HEK293T (cell line): Measurements from ENCODE around the gene BLACAT1.
"Not testable (repeated sequence)": the region's sequence is repeated elsewhere in the genome, so short reads cannot be mapped to it uniquely, and the experiment has no call there.

Experiments
- CTCF ChIA-PET: fragments of 350-600 bp; formaldehyde crosslinking; extraction: SDS; loops from one replicate; lab custom pipeline; 2021; ENCODE audit warnings: antibody characterized with exemption, inconsistent platforms; lab: Yijun Ruan, JAX
- POLR2A ChIA-PET: fragments of 350-600 bp; formaldehyde crosslinking; extraction: SDS; loops from one replicate; lab custom pipeline; 2020; ENCODE audit warnings: antibody characterized with exemption, inconsistent platforms; lab: Yijun Ruan, JAX
- DNase-seq: peaks from one replicate; pipeline ENCODE4 v3.0.0; 2012; ENCODE audit warnings: mixed read lengths; ENCODE audit errors: extremely low spot score
- ARNT ChIP-seq: fragments of 450-650 bp; IDR thresholded peaks from 2 replicates; pipeline ENCODE4 v1.6.1; 2017; ENCODE audit warnings: mild to moderate bottlenecking
- CTBP1 ChIP-seq: fragments of 450-650 bp; IDR thresholded peaks from 2 replicates; pipeline ENCODE4 v1.6.1; 2016; ENCODE audit warnings: borderline replicate concordance
- ELF4 ChIP-seq: fragments of 450-650 bp; IDR thresholded peaks from 2 replicates; pipeline ENCODE4 v1.6.1; 2017; ENCODE audit warnings: antibody characterized with exemption
- FOXM1 ChIP-seq: fragments of 450-650 bp; IDR thresholded peaks from 2 replicates; pipeline ENCODE4 v1.6.1; 2017; ENCODE audit warnings: mild to moderate bottlenecking, borderline replicate concordance
- L3MBTL2 ChIP-seq: fragments of 450-650 bp; conservative IDR thresholded peaks from 2 replicates; pipeline ENCODE4 v1.6.1; 2016; ENCODE audit warnings: mild to moderate bottlenecking
- NFRKB ChIP-seq: fragments of 450-650 bp; IDR thresholded peaks from 2 replicates; pipeline ENCODE4 v1.6.1; 2016; ENCODE audit warnings: mild to moderate bottlenecking, moderate library complexity
- SP1 ChIP-seq: fragments of 450-650 bp; IDR thresholded peaks from 2 replicates; pipeline ENCODE4 v1.6.1; 2017
- ZNF384 ChIP-seq: fragments of 450-650 bp; IDR thresholded peaks from 2 replicates; pipeline ENCODE4 v1.6.1; 2016

The BLACAT1 gene

GRCh38 chr1:205410581-205411298 lies 45.1 kb downstream of the BLACAT1 start:
- TF ChIP-seq SP1: no peak
- no peak for TF ChIP-seq ARNT
- TF ChIP-seq ELF4: no peak
- TF ChIP-seq NFRKB: no peak
- TF ChIP-seq ZNF384: no peak
- TF ChIP-seq L3MBTL2: no peak
- no peak for TF ChIP-seq FOXM1
- no peak for TF ChIP-seq CTBP1
- DNase-seq: no peak
- CTCF ChIA-PET: interaction anchor here (0.7 to 1.5 kb wide), 2 partner anchors 38 to 74 kb away, joined by 3 to 5 read pairs; no protein-coding TSS in a partner anchor
- POLR2A ChIA-PET: no interaction called here

- ChIA-PET POLR2A (no interaction called here), CTCF (interaction anchor here (1.0 kb wide), 1 partner anchor 11 kb away, joined by 3 read pairs; no protein-coding TSS in a partner anchor)
- TF ChIP-seq SP1 (no peak), L3MBTL2 (no peak)
- no peak for DNase-seq
Measured at GRCh38 chr1:205407970-205408369, 47.9 kb downstream of the BLACAT1 start.

- DNase-seq, POLR2A ChIA-PET, CTCF ChIA-PET: not testable (repeated sequence)
Measured at GRCh38 chr1:205406252-205406651, 49.6 kb downstream of the BLACAT1 start.
